Small intestine (tissue), 7 donors: Measurements from ENCODE around the gene PXDN. TPM values are rescaled to one million over a fixed set of nuclear protein-coding genes. Genes with fewer than 3 reads are reported as not detected.

Experiments
- DNase-seq, 2 donors: peaks; one replicate each; pipeline versions ENCODE4 v3.0.0 to v3.0.0-alpha.2; 2013
- FAIRE-seq: peaks from 2 replicates; lab custom pipeline; 2012; peaks lifted over from hg19 to GRCh38; lab: Jason Lieb, UNC
- H3K27ac ChIP-seq, 3 donors: one replicate each; pipeline ENCODE4 v1.5.1; 2013; ENCODE audit warnings: low read length in 2 of 3, mild to moderate bottlenecking in 2 of 3, control low read depth in 1 of 3, inconsistent platforms in 1 of 3, low read depth in 1 of 3, moderate library complexity in 1 of 3
- H3K27me3 ChIP-seq, 3 donors: one replicate each; pipeline ENCODE4 v1.6.1; 2013; ENCODE audit warnings: low read length in 3 of 3, inconsistent platforms in 1 of 3; ENCODE audit not compliant: control insufficient read depth in 3 of 3, insufficient read depth in 3 of 3
- H3K36me3 ChIP-seq, 3 donors: one replicate each; pipeline ENCODE4 v1.6.1; 2013; ENCODE audit warnings: low read length in 3 of 3, inconsistent platforms in 1 of 3, low read depth in 1 of 3, mild to moderate bottlenecking in 1 of 3, moderate library complexity in 1 of 3; ENCODE audit not compliant: control insufficient read depth in 3 of 3, insufficient read depth in 2 of 3
- H3K4me1 ChIP-seq, 3 donors: one replicate each; pipeline ENCODE4 v1.6.1; 2013; ENCODE audit warnings: low read length in 2 of 3, inconsistent platforms in 1 of 3, low read depth in 1 of 3, mild to moderate bottlenecking in 1 of 3, moderate library complexity in 1 of 3; ENCODE audit not compliant: control insufficient read depth in 3 of 3, insufficient read depth in 2 of 3
- H3K4me3 ChIP-seq, 3 donors: one replicate each; pipeline ENCODE4 v1.5.1; 2013; ENCODE audit warnings: low read length in 3 of 3, control low read depth in 1 of 3, inconsistent platforms in 1 of 3, low read depth in 1 of 3, mild to moderate bottlenecking in 1 of 3, moderate library complexity in 1 of 3
- H3K9me3 ChIP-seq, 2 donors: one replicate each; pipeline ENCODE4 v1.6.1; 2013; ENCODE audit warnings: low read depth in 1 of 2, low read length in 1 of 2; ENCODE audit not compliant: control insufficient read depth in 2 of 2, insufficient read depth in 1 of 2
- WGBS, 3 donors: extraction: QIAGEN DNeasy Blood & Tissue Kit; methylation state at CpG; one replicate each; pipeline ENCODE4 v1.1.7; 2013; 5-methylcytosine and 5-hydroxymethylcytosine counted together
- polyA plus RNA-seq, 4 donors: library from polyadenylated mRNA; stranded (reverse) in 3 of 4; unstranded in 1 of 4; fragments of 200-250 nt in 3 of 4; fragments of 120-200 nt in 1 of 4; gene quantifications; one replicate each; pipeline versions ENCODE4 v1.2.1 to v1.2.3, GENCODE V29; 2013
- donor health status: healthy with polysubstance abuse.
- donor health status: control.
- donor health status: control.
- donor health status: Bipolar disorder and iron deficiency.
- donor health status: healthy.

The PXDN gene
- polyA plus RNA-seq, 4 donors = 0.81 to 38.9 (median 6.6) TPM

- Histone ChIP-seq H3K4me3 (no peak overlapping the region), H3K27ac (peak overlapping the region in 1 of 3 donors; percentile 9), H3K36me3 (no peaks in the 10 kb centered on the region), H3K9me3 (peaks cover 0 to 3% of the 10 kb centered on the region in 2 donors), H3K27me3 (peaks cover 0 to 13% (median 0%) of the 10 kb centered on the region in 3 donors), H3K4me1 (peaks cover 0 to 3% (median 0%) of the 10 kb centered on the region in 3 donors)
- no peak for DNase-seq
- 45 to 51% (median 46%) methylated on average over 6 of the region's 6 CpGs for WGBS, 3 donors
- FAIRE-seq = no peak
Measured at GRCh38 chr2:1594123-1594372, 150.3 kb downstream of the PXDN start.

GRCh38 chr2:1593371-1594122 is 150.8 kb downstream of the PXDN start:
- H3K4me1 ChIP-seq = peaks cover 0 to 3% (median 0%) of the 10 kb centered on the region in 3 donors
- peaks cover 0 to 13% (median 0%) of the 10 kb centered on the region in 3 donors for H3K27me3 ChIP-seq
- H3K9me3 ChIP-seq = peaks cover 0 to 3% of the 10 kb centered on the region in 2 donors
- peak overlapping the region in 2 of 3 donors; percentile 9 to 38 for H3K27ac ChIP-seq
- WGBS, 3 donors = 54 to 65% (median 57%) methylated on average over 15 of the region's 15 CpGs
- FAIRE-seq (no peak), DNase-seq (peak in 1 of 2 donors; percentile 39)
- H3K36me3 ChIP-seq = no peaks in the 10 kb centered on the region
- H3K4me3 ChIP-seq = no peak overlapping the region

GRCh38 chr2:1591978-1592907 is 152.1 kb downstream of the PXDN start:
- Histone ChIP-seq H3K4me1 (peaks cover 0 to 3% (median 0%) of the 10 kb centered on the region in 3 donors), H3K9me3 (peaks cover 0 to 3% of the 10 kb centered on the region in 2 donors), H3K36me3 (no peaks in the 10 kb centered on the region), H3K27ac (no peak overlapping the region), H3K4me3 (no peak overlapping the region), H3K27me3 (peaks cover 0 to 13% (median 0%) of the 10 kb centered on the region in 3 donors)
- FAIRE-seq (no peak), DNase-seq (peak in 1 of 2 donors; percentile 72)
- WGBS, 3 donors = 22 to 29% (median 28%) methylated on average over 28 of the region's 28 CpGs

DNA sequence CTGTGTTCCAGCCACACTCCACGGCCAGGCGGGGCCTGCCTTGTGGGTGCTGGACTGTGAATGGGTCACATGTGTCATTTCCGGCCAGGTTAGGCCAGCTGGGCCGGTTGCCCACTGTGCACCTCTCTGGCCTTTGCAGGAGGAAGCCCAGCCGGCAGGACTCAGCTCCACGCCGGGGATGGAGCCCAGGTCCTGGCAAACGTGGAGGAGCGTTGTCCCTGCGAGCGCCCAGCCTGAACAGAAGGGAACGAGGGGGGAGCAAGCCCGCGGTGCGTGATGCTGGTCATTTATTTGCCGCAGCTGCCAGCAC is 152.9 kb downstream of the PXDN start:
- DNase-seq (no peak), FAIRE-seq (no peak)
- H3K27ac ChIP-seq = no peak overlapping the region
- 59 to 69% (median 66%) methylated on average over 16 of the region's 16 CpGs for WGBS, 3 donors
- peaks cover 0 to 14% (median 0%) of the 10 kb centered on the region in 3 donors for H3K27me3 ChIP-seq
- H3K36me3 ChIP-seq = no peaks in the 10 kb centered on the region
- H3K9me3 ChIP-seq = peaks cover 0 to 3% of the 10 kb centered on the region in 2 donors
- H3K4me3 ChIP-seq = no peak overlapping the region
- peaks cover 0 to 3% (median 0%) of the 10 kb centered on the region in 3 donors for H3K4me1 ChIP-seq

- Histone ChIP-seq H3K27ac (no peak overlapping the region), H3K4me1 (peaks cover 0 to 3% (median 0%) of the 10 kb centered on the region in 3 donors), H3K4me3 (no peak overlapping the region), H3K27me3 (peaks cover 0 to 15% (median 0%) of the 10 kb centered on the region in 3 donors), H3K36me3 (no peaks in the 10 kb centered on the region), H3K9me3 (peaks cover 0 to 3% of the 10 kb centered on the region in 2 donors)
- FAIRE-seq (no peak), DNase-seq (no peak)
- 66 to 75% (median 72%) methylated on average over 18 of the region's 18 CpGs for WGBS, 3 donors
Measured at GRCh38 chr2:1590596-1591460, 153.5 kb downstream of the PXDN start.

DNA sequence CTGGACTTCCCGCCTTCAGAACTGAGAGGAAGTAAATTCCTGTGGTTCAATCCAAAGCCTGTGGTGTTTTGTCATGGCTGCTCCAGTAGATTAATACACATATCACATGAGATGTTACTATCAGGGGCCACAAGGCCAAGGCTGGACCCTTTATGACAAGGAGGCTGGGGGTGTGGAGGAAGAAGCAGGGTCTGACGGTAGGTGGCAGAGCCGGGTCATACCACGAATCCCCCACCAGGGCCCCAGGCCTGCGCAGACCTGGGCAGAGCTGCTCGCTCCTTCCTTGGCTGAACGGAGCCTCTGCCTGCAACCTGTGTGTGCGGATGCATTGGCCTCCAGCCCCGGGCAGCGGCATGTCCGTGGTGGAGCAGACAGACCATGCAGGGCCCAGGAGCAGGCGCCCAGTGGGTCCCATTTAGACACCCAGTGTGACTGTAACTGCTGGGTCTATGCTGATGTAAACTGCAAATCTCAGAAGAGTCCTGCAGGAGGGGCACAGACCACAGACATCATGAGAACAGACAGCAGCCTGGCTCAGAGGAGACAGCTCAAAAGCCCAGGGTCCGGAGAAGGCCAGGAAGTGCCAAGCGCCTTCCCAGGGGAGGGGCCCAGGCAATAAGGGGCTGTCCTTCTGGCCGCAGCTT is 155.2 kb downstream of the PXDN start:
- FAIRE-seq (no peak), DNase-seq (no peak)
- Histone ChIP-seq H3K4me1 (peaks cover 0 to 3% (median 0%) of the 10 kb centered on the region in 3 donors), H3K36me3 (no peaks in the 10 kb centered on the region), H3K27me3 (peaks cover 0 to 15% (median 0%) of the 10 kb centered on the region in 3 donors), H3K9me3 (peaks cover 0 to 3% of the 10 kb centered on the region in 2 donors), H3K27ac (no peak overlapping the region), H3K4me3 (no peak overlapping the region)
- WGBS, 3 donors = 67 to 81% (median 76%) methylated on average over 13 to 15 of the region's 15 CpGs

- H3K9me3 ChIP-seq = peaks cover 0 to 3% of the 10 kb centered on the region in 2 donors
- peaks cover 0 to 2% (median 0%) of the 10 kb centered on the region in 3 donors for H3K4me1 ChIP-seq
- DNase-seq (no peak), FAIRE-seq (no peak)
- peaks cover 0 to 15% (median 0%) of the 10 kb centered on the region in 3 donors for H3K27me3 ChIP-seq
- 78 to 82% (median 78%) methylated on average over 27 of the region's 27 CpGs for WGBS, 3 donors
- H3K4me3 ChIP-seq = no peak overlapping the region
- no peak overlapping the region for H3K27ac ChIP-seq
- H3K36me3 ChIP-seq = no peaks in the 10 kb centered on the region
Measured at GRCh38 chr2:1588051-1588977, 156.0 kb downstream of the PXDN start.
